Measurements from ENCODE around the gene COL25A1.
"Not testable (repeated sequence)": the region's sequence is repeated elsewhere in the genome, so short reads cannot be mapped to it uniquely, and the experiment has no call there.

COL25A1 gene

GRCh38 chr4:108893468-108893867 lies 409.0 kb downstream of the COL25A1 start:
- DNase-seq: no peak

GRCh38 chr4:108891896-108892590 lies 410.4 kb downstream of the COL25A1 start:
- DNase-seq: no peak

GRCh38 chr4:108890484-108890881 lies 412.0 kb downstream of the COL25A1 start:
- no peak for DNase-seq

GRCh38 chr4:108889696-108890483 lies 412.6 kb downstream of the COL25A1 start:
- no peak for DNase-seq

GRCh38 chr4:108888769-108889168 lies 413.7 kb downstream of the COL25A1 start:
- DNase-seq: no peak

GRCh38 chr4:108887034-108887433 lies 415.4 kb downstream of the COL25A1 start:
- DNase-seq: no peak

GRCh38 chr4:108885211-108885610 lies 417.2 kb downstream of the COL25A1 start:
- DNase-seq: no peak

- DNase-seq: no peak
Observed at GRCh38 chr4:108884596-108884995, 417.9 kb downstream of the COL25A1 start.

- no peak for DNase-seq
Observed at GRCh38 chr4:108881986-108882385, 420.5 kb downstream of the COL25A1 start.

- DNase-seq: no peak
Observed at GRCh38 chr4:108881190-108881589, 421.3 kb downstream of the COL25A1 start.

GRCh38 chr4:108878806-108879205 lies 423.7 kb downstream of the COL25A1 start:
- DNase-seq: no peak

- DNase-seq: no peak
Observed at GRCh38 chr4:108877821-108878220, 424.6 kb downstream of the COL25A1 start.

GRCh38 chr4:108874806-108875205 lies 427.7 kb downstream of the COL25A1 start:
- no peak for DNase-seq

- DNase-seq: not testable (repeated sequence)
Observed at GRCh38 chr4:108869970-108870369, 432.5 kb downstream of the COL25A1 start.

- no peak for DNase-seq
Observed at GRCh38 chr4:108868606-108869227, 433.7 kb downstream of the COL25A1 start.

GRCh38 chr4:108867476-108867875 lies 435.0 kb downstream of the COL25A1 start:
- no peak for DNase-seq

- no peak for DNase-seq
Observed at GRCh38 chr4:108861334-108861733, 441.1 kb downstream of the COL25A1 start.

- DNase-seq: no peak
Observed at GRCh38 chr4:108854786-108855185, 447.7 kb downstream of the COL25A1 start.

- DNase-seq: no peak
Observed at GRCh38 chr4:108852691-108853090, 449.8 kb downstream of the COL25A1 start.

- DNase-seq: no peak
Observed at GRCh38 chr4:108851366-108851765, 451.1 kb downstream of the COL25A1 start.

- no peak for DNase-seq
Observed at GRCh38 chr4:108850219-108850649, 452.2 kb downstream of the COL25A1 start.

GRCh38 chr4:108849611-108850168 lies 452.8 kb downstream of the COL25A1 start:
- DNase-seq: no peak

- no peak for DNase-seq
Observed at GRCh38 chr4:108846568-108846967, 455.9 kb downstream of the COL25A1 start.
